Spleen (tissue), 11 donors: ENCODE results near the gene SHANK2. TPM values are rescaled to one million over a fixed set of nuclear protein-coding genes. Genes with fewer than 3 reads are reported as not detected.

Source experiments
- DNase-seq: peaks from one replicate; pipeline ENCODE4 v3.0.0-alpha.2; 2020
- H3K27ac ChIP-seq, 8 donors: fragments of 200-600 bp; sonication (generic) in 7 of 8; 1 replicate in 4 of 8; 2 replicates in 4 of 8; pipeline versions ENCODE4 v1.5.0 to v1.8.0; 2016 to 2021; ENCODE audit warnings: inconsistent platforms in 4 of 8, mild to moderate bottlenecking in 4 of 8, moderate library complexity in 1 of 8
- H3K27me3 ChIP-seq, 7 donors: fragments of 200-600 bp; sonication (generic) in 6 of 7; replicated peaks in 1 of 7; 1 replicate in 4 of 7; 2 replicates in 3 of 7; pipeline versions ENCODE4 v1.5.0 to v1.8.0; 2016 to 2021; ENCODE audit warnings: inconsistent platforms in 3 of 7, mild to moderate bottlenecking in 1 of 7
- H3K36me3 ChIP-seq, 6 donors: fragments of 200-600 bp; sonication (generic) in 5 of 6; 1 replicate in 4 of 6; 2 replicates in 2 of 6; pipeline versions ENCODE4 v1.5.0 to v1.8.0; 2016 to 2021; ENCODE audit warnings: inconsistent platforms in 2 of 6
- H3K4me1 ChIP-seq, 6 donors: fragments of 200-600 bp; sonication (generic) in 5 of 6; 1 replicate in 3 of 6; 2 replicates in 3 of 6; pipeline versions ENCODE4 v1.5.0 to v1.8.0; 2016 to 2021; ENCODE audit warnings: inconsistent platforms in 3 of 6
- H3K4me3 ChIP-seq, 8 donors: fragments of 200-600 bp; sonication (generic) in 7 of 8; 1 replicate in 4 of 8; 2 replicates in 4 of 8; pipeline versions ENCODE4 v1.5.0 to v1.8.0; 2016 to 2021; ENCODE audit warnings: inconsistent platforms in 4 of 8, mild to moderate bottlenecking in 4 of 8, moderate library complexity in 2 of 8
- H3K9me3 ChIP-seq, 8 donors: fragments of 200-600 bp; sonication (generic) in 7 of 8; 1 replicate in 4 of 8; 2 replicates in 4 of 8; pipeline versions ENCODE4 v1.5.0 to v1.8.0; 2016 to 2021; ENCODE audit warnings: inconsistent platforms in 4 of 8
- POLR2A ChIP-seq, 3 donors: fragments of 450-650 bp; IDR thresholded peaks; one replicate each; pipeline ENCODE4 v1.5.1; 2017; ENCODE audit warnings: antibody characterized with exemption in 3 of 3, mild to moderate bottlenecking in 1 of 3
- POLR2AphosphoS5 ChIP-seq, 3 donors: sonication (generic); formaldehyde crosslinking; IDR thresholded peaks; one replicate each; pipeline ENCODE4 v1.5.1; 2017; ENCODE audit warnings: antibody characterized with exemption in 3 of 3
- WGBS, 5 donors: extraction: QIAGEN DNeasy Blood & Tissue Kit in 3 of 5; methylation state at CpG; one replicate each; pipeline versions ENCODE4 v1.1.5 to v1.1.7; 2013 to 2018; 5-methylcytosine and 5-hydroxymethylcytosine counted together
- intact Hi-C: fragments of 100-400 bp; cut with DNase I; formaldehyde crosslinking; loops from one replicate; pipeline ENCODE4 v1.15.0; 2023; ENCODE audit warnings: low total_unique reads
- polyA plus RNA-seq, 3 donors: library from polyadenylated mRNA; stranded (reverse); fragments of 200-250 nt; gene quantifications; one replicate each; pipeline ENCODE4 v1.2.1, GENCODE V29; 2013
- total RNA-seq, 7 donors: library from RNA; depleted of rRNA in 3 of 7; stranded (reverse); fragments of >200 nt in 3 of 7; fragmentation: NEBNext Ultra II Directional in 4 of 7; extraction: Animal tissue kit (Norgen Biotek cat#: 25700) in 4 of 7; gene quantifications; one replicate each; pipeline versions ENCODE4 v1.1.0 to v1.2.1, GENCODE V29; 2016 to 2021
- TF ChIP-seq, protein P1 (sequence below), 11 experiments: fragments of 200-600 bp in 7 of 11; fragments of 450-650 bp in 4 of 11; sonication (generic) in 4 of 11; IDR thresholded peaks in 8 of 11; conservative IDR thresholded peaks in 3 of 11; 1 replicate in 7 of 11; 2 replicates in 4 of 11; pipeline versions ENCODE4 v1.4.0 to v1.8.0; 2016 to 2021; ENCODE audit warnings: antibody characterized with exemption in 11 of 11, inconsistent platforms in 4 of 11, mild to moderate bottlenecking in 1 of 11
- donor health status: healthy with polysubstance abuse.
- donor health status: DM: no; HTN: no; CAD: no; lungs with moderate emphysema.
- donor health status: DM: no; HTN: no; CAD: no.
- donor health status: Bipolar disorder and iron deficiency.
- donor health status: healthy.
- donor health status: DM: no; HTN: no; CAD: no.
- donor health status: DM: yes; HTN: yes; CAD: no.

The SHANK2 gene
- total and polyA plus RNA-seq, 10 donors = 0.30 to 23.8 (median 9.4) TPM

DNA sequence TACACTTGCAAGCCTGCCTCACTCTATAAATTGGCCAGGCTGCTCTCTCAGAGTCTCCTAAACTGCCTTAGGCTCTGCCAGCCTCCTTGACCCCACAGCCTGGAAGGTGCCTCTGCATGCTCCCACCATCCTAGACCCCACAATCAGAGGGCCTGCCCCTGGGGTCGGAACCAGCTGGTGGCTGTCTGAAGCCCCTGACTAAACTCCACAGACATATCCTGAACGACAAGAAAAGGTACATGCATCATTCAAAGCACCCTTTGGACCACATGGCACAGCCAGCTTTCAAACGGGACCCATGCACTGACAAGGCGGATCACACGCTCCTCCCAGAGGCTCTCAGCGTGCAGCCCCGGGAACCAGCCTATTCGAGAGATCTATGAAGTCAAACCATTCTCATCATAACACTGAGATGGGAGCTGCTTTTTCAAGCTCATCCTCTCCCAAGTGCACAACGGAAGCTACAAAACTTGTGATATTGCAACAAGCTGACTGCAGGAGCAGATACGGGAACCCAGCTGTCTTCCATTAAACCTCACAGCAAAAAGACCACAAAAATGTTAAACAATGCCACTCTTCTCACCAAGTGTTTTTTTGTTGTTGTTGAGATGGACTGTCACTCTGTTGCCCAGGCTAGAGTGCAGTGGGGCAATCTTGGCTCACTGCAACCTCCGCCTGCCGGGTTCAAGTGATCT is 8.1 kb downstream of the SHANK2 start:
- H3K36me3 ChIP-seq = no peaks in the 10 kb centered on the region
- no peak overlapping the region for H3K4me3 ChIP-seq
- TF ChIP-seq, protein P1, sequence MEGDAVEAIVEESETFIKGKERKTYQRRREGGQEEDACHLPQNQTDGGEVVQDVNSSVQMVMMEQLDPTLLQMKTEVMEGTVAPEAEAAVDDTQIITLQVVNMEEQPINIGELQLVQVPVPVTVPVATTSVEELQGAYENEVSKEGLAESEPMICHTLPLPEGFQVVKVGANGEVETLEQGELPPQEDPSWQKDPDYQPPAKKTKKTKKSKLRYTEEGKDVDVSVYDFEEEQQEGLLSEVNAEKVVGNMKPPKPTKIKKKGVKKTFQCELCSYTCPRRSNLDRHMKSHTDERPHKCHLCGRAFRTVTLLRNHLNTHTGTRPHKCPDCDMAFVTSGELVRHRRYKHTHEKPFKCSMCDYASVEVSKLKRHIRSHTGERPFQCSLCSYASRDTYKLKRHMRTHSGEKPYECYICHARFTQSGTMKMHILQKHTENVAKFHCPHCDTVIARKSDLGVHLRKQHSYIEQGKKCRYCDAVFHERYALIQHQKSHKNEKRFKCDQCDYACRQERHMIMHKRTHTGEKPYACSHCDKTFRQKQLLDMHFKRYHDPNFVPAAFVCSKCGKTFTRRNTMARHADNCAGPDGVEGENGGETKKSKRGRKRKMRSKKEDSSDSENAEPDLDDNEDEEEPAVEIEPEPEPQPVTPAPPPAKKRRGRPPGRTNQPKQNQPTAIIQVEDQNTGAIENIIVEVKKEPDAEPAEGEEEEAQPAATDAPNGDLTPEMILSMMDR (IDR thresholded peaks at IDR 0.05 in 8 of 11, conservative IDR thresholded peaks at IDR 0.05 in 3 of 11) = no peak
- TF ChIP-seq POLR2AphosphoS5 (IDR thresholded peaks at IDR 0.05) (no peak), POLR2A (IDR thresholded peaks at IDR 0.05) (no peak)
- no peaks in the 10 kb centered on the region for H3K9me3 ChIP-seq
- intact Hi-C loops = no loop called here
- peak; percentile 39 for DNase-seq
- H3K4me1 ChIP-seq = peaks cover 0 to 11% (median 3%) of the 10 kb centered on the region in 6 donors
- H3K27ac ChIP-seq = no peak overlapping the region
- WGBS, 5 donors = 82 to 88% (median 83%) methylated on average over 10 to 12 of the region's 12 CpGs
- H3K27me3 ChIP-seq = peaks cover 0 to 92% (median 28%) of the 10 kb centered on the region in 7 donors

- DNase-seq = peak; percentile 14
- TF ChIP-seq POLR2AphosphoS5 (IDR thresholded peaks at IDR 0.05) (no peak), POLR2A (IDR thresholded peaks at IDR 0.05) (no peak)
- TF ChIP-seq, protein P1 (IDR thresholded peaks at IDR 0.05 in 8 of 11, conservative IDR thresholded peaks at IDR 0.05 in 3 of 11) = no peak
These were observed 10.0 kb downstream of the SHANK2 start for GRCh38 chr11:71242391-71242790.

GRCh38 chr11:71241721-71242259 is 10.6 kb downstream of the SHANK2 start:
- no peak for TF ChIP-seq POLR2AphosphoS5 (IDR thresholded peaks at IDR 0.05)
- TF ChIP-seq, protein P1 (IDR thresholded peaks at IDR 0.05 in 8 of 11, conservative IDR thresholded peaks at IDR 0.05 in 3 of 11) = no peak
- TF ChIP-seq POLR2A (IDR thresholded peaks at IDR 0.05) = no peak
- Histone ChIP-seq H3K27me3 (peaks cover 0 to 89% (median 10%) of the 10 kb centered on the region in 7 donors), H3K9me3 (no peaks in the 10 kb centered on the region), H3K27ac (no peak overlapping the region), H3K4me1 (peaks cover 0 to 11% (median 3%) of the 10 kb centered on the region in 6 donors), H3K36me3 (no peaks in the 10 kb centered on the region), H3K4me3 (no peak overlapping the region)
- DNase-seq = peak; percentile 34
- 88 to 96% (median 89%) methylated on average over 6 of the region's 6 CpGs for WGBS, 5 donors
- intact Hi-C loops = no loop called here

More at GRCh38 chr11:71242391-71242790, 10.0 kb downstream of the SHANK2 start:
- peaks cover 0 to 88% (median 11%) of the 10 kb centered on the region in 7 donors for H3K27me3 ChIP-seq
- WGBS, 5 donors = 69 to 78% (median 71%) methylated on average over 6 of the region's 6 CpGs
- no peaks in the 10 kb centered on the region for H3K36me3 ChIP-seq
- intact Hi-C loops = no loop called here
- no peak overlapping the region for H3K4me3 ChIP-seq
- H3K4me1 ChIP-seq = peaks cover 0 to 11% (median 3%) of the 10 kb centered on the region in 6 donors
- H3K27ac ChIP-seq = no peak overlapping the region
- no peaks in the 10 kb centered on the region for H3K9me3 ChIP-seq
